NCI-H526 (cell line): ENCODE measurements around the gene BRINP3.

Experiments
- DNase-seq, 2 experiments: peaks; one replicate each; lab custom pipeline; 2025; lab: John Stamatoyannopoulos, UW

The BRINP3 gene

DNA sequence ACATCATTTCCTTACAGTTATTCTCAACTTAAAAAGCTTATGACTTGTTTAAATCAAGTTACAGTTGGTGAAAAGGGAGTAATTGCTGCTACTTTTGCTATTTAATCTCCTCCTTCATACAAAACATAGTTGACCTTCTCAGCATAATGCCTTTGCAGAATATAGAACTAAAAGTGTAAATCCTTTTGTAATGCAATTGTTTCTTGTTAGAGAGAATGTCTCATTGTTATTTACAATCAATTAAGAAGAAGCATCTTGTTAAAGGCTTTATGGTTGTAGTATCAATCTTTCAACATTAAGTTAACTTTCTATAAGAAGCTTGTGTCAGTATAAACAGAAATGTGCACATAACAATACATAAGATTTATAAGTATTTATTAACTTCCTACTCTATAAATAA, 360.7 kb downstream of the BRINP3 start:
- peak in 1 of 2 experiments; percentile 72 for DNase-seq

DNA sequence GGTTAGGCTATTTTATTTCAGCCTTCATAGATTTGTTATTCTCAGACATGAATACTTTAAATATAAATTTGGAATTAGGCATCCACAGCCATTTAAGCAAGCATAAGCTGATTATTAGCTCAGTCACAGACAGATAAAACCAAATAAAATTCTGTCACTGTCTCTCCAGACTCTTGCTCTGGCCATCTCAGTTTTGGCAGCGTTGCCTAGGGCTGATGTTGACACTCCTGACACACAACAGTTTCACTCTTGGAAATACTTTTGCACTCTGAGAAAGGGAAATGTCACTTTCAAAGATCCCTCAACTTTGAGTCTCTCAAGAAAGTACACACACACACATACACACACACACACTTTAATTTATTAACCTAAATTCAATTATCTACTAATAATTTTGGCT, 372.7 kb downstream of the BRINP3 start:
- no peak for DNase-seq

DNA sequence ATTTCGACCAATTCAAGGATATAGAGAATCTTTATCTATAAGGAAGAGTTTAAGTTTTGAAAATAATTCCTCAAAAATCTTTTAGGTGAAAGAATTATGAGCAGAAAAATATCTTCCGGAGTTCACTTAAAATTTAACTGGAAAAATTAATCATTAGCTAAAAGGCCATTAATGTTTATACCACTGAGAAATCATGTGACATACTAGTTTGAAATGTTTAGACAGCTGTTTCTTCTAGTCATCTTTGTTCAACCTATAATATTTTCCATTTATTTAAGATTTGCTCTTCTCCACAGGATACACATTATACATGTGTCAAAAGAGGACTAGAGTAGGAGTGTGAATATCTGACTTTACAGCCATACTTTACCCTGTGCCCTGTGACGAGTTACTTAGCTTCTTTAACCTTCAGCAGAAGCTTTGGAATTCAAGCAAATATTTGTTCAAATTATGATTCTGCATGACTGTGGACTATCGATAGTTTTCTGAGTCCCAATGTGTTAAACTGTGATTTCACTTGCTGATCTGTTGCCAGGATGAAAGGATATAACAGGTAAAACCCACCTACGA, 374.8 kb downstream of the BRINP3 start:
- DNase-seq: no peak

DNA sequence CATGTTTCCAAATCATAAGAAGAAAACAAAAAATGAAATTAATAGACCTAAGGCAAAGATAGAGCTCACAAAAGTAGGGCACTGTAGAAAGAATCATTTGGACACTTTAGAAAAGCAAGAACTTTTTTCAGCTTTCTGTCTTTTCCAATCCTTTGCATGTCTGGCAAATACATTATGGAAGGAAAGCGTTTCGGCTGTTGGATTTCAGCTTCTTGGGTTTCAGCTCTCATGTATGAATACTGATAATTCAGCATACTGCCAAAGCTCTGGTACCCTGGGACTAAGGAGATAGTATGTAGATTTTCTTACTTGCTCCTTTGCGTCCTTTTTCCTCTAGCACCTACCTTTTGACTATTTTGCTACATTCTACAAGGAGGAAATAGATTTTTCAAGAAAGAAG, 375.9 kb downstream of the BRINP3 start:
- DNase-seq: no peak

DNA sequence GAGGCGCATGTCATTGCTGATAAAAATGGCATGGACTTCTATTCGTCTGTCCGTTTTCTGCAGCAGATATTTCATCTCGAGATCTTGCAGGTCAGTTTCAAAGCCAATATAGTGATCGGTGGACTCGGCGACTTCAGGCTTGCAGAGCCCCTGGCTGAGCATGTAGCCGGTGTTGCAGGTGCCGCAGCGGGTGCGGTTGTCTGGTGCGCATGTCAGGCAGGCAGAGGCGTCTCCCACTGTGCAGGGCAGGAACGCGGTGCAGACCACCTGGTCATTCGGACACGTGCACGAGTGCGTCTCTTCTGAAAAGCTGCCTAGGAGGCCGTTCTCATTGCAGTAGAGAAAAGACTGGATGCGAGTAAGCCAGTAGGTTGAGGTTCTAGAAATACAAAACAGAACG, 378.9 kb downstream of the BRINP3 start:
- no peak for DNase-seq

- no peak for DNase-seq
Observed at GRCh38 chr1:190098107-190098506, 379.6 kb downstream of the BRINP3 start.

DNA sequence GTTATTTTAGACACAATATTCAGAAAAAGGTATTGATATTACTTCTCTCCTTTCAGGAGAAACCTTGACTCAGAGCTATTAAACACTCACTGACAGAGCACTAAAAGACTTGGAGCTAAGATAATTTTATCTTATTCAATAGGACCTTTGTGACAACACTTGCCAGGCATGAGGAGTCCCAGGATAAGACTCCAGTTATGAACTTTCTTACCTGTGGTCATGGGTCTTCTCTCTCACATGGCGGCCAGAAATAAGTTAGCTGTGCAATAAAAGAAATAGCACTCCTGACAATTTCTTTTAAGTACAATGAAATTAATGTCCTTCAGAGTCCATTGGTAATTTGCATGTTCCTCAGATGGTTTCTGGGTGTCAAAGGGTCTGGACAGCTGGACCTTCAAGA, 382.1 kb downstream of the BRINP3 start:
- no peak for DNase-seq

DNA sequence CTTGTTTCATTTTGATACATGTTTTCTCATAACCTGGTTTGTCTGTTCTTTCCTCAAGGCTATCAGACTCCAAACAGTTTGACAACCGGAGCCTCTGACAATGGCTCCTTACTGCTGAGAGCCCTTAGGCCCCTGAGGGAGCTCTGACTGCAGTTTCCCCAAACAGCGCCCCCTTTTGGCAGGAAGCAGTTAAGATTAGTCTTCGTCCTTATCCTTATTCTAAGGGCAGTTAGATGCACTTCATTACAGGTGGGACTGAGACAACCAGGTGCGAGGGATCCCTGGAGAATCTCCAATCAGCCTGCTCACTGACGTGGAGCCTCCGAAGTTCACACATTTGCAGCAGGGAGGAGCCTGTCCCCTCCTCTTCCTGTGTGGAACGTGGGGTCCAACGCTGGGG, 393.1 kb downstream of the BRINP3 start:
- DNase-seq: peak in 1 of 2 experiments; percentile 33

DNA sequence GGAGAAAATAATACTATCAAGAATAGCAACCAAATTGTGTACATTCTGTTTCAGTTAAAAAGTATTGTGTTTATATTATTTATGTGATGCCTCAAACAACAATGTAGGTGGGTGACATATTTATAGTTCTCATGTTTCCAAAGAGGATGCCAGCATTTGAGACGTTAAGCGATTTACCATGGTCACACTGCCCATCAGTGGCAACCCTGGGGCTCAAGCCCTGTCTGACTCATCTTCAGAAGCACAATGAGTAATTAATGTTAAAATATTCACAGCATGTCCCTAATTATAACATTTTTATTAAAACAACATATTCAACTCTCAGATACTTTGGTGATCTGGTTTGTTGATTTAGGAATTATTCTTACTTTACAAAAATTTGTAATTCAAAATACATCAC, 409.4 kb downstream of the BRINP3 start:
- DNase-seq: no peak

DNA sequence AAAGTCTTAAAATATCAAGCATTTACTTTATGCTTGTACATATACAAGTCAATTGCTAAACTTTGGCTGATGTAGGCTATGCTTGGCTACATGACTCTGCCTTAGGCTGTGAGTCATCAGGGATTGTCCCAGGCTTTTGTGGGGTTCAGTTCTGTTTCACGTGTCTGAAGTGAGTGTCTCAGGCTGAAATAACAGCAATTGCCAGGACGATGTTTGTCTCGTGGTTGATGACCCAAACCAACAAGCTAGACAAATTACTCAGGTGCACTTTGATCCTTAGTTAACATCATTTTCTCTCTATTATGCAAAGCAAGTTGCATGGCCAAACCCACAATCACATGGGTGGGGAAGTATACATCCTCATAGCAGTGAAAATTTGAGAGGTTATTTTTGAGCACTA, 410.1 kb downstream of the BRINP3 start:
- peak; percentile 80 to 88 for DNase-seq

DNA sequence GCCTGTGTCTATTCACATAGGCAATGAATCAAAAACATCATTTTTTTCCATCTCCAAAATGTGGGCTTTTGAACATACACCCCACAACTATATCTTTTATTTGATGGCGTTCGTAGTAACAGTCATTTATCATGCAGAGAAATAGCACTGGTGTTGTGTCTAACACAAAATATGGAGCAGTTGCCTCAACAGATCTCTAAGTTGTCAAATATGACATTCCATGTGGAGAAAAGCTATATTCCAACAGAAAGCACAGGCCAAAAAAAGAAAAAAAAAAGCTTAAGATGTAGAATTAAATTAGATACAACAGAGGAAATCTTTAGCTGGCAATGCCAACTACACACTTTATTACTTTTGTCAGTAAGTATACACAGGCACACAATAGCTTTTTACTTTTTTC, 411.7 kb downstream of the BRINP3 start:
- DNase-seq: no peak

GRCh38 chr1:190049314-190049713, 428.4 kb downstream of the BRINP3 start:
- DNase-seq: no peak
